Gastrocnemius medialis (tissue), 4 donors: Measurements from ENCODE around the gene PTPN20.

ENCODE experiments used
- CTCF ChIP-seq, 5 experiments: fragments of 450-650 bp in 3 of 5; fragments of 200-600 bp in 2 of 5; sonication (generic) in 2 of 5; IDR thresholded peaks in 4 of 5; conservative IDR thresholded peaks in 1 of 5; 1 replicate in 4 of 5; 2 replicates in 1 of 5; pipeline ENCODE4 v1.5.1; 2016 to 2019; ENCODE audit warnings: antibody characterized with exemption in 5 of 5, mild to moderate bottlenecking in 3 of 5, moderate library complexity in 3 of 5
- POLR2A ChIP-seq, 2 donors: fragments of 450-650 bp; IDR thresholded peaks; one replicate each; pipeline ENCODE4 v1.6.1; 2017; ENCODE audit warnings: antibody characterized with exemption in 2 of 2, mild to moderate bottlenecking in 2 of 2, moderate library complexity in 2 of 2

- TF ChIP-seq CTCF (IDR thresholded peaks at IDR 0.05 in 4 of 5, conservative IDR thresholded peaks at IDR 0.05 in 1 of 5) (no peak), POLR2A (IDR thresholded peaks at IDR 0.05) (no peak)
Observed at GRCh38 chr10:47022311-47023131, 111.3 kb downstream of the PTPN20 start.
